A549 (cell line): ENCODE measurements around the gene FAM180A. TPM values are rescaled to one million over a fixed set of nuclear protein-coding genes. Genes with fewer than 3 reads are reported as not detected.

Experiments used
- ATAC-seq, 2 experiments: fragments of 200-7000 bp in 1 of 2; fragments of >200 bp in 1 of 2; cut with Nextera tagmentation in 1 of 2; cut with Tn5 transposase in 1 of 2; 3 replicates each; pipeline versions ENCODE4 v1.8.0 to v1.9.1; 2018 to 2020; ENCODE audit warnings: mild to moderate bottlenecking in 1 of 2, moderate library complexity in 1 of 2
- CTCF ChIA-PET: fragments of 300-600 bp; sonication (Branson Sonifier 250); formaldehyde crosslinking; extraction: SDS; loops from one replicate; lab custom pipeline; 2021; ENCODE audit warnings: antibody characterized with exemption, inconsistent platforms; lab: Yijun Ruan, JAX
- POLR2A ChIA-PET: fragments of 350-600 bp; formaldehyde crosslinking; extraction: SDS; loops from one replicate; lab custom pipeline; 2021; ENCODE audit warnings: antibody characterized with exemption, inconsistent platforms; lab: Yijun Ruan, JAX
- DNase-seq, 2 experiments: peaks; one replicate each; pipeline versions ENCODE4 v3.0.0 to v3.0.0-alpha.2; 2011 to 2016; ENCODE audit warnings: low read depth in 1 of 2, low spot score in 1 of 2
- FAIRE-seq: peaks from 2 replicates; lab custom pipeline; 2011; peaks lifted over from hg19 to GRCh38; lab: Jason Lieb, UNC
- H3K27ac ChIP-seq, 2 experiments: fragments of >200 bp; sonication (Bioruptor Twin); formaldehyde crosslinking; 3 replicates each; pipeline ENCODE4 v1.5.1; 2016 to 2017
- H3K4me1 ChIP-seq: fragments of >200 bp; sonication (Bioruptor Twin); formaldehyde crosslinking; 3 replicates; pipeline ENCODE4 v1.6.1; 2016
- H3K4me2 ChIP-seq: fragments of >200 bp; sonication (Bioruptor Twin); formaldehyde crosslinking; 3 replicates; pipeline ENCODE4 v1.6.1; 2016
- H3K4me3 ChIP-seq: fragments of >200 bp; sonication (Bioruptor Twin); formaldehyde crosslinking; 3 replicates; pipeline ENCODE4 v1.5.1; 2016
- H3K9me3 ChIP-seq: fragments of >200 bp; sonication (Bioruptor Twin); formaldehyde crosslinking; 3 replicates; pipeline ENCODE4 v1.6.1; 2016
- BHLHE40 ChIP-seq: IDR thresholded peaks from 2 replicates; pipeline ENCODE4 v1.6.1; 2012; ENCODE audit warnings: low read depth, low read length, inconsistent platforms
- FOSB ChIP-seq: fragments of 250-450 bp; sonication (Bioruptor Pico); IDR thresholded peaks from 2 replicates; pipeline ENCODE4 v1.5.0; 2020; ENCODE audit warnings: mild to moderate bottlenecking, moderate library complexity
- FOSL2 ChIP-seq, 2 experiments: fragments of 450-650 bp in 1 of 2; fragments of >200 bp in 1 of 2; sonication (Bioruptor Twin) in 1 of 2; formaldehyde crosslinking; IDR thresholded peaks; 2 replicates each; pipeline versions ENCODE4 v1.5.0 to v1.6.1; 2016 to 2020; ENCODE audit warnings: mild to moderate bottlenecking in 1 of 2, moderate library complexity in 1 of 2
- GATA3 ChIP-seq: IDR thresholded peaks from 2 replicates; pipeline ENCODE4 v1.6.1; 2012; ENCODE audit warnings: borderline replicate concordance
- HDAC2 ChIP-seq: fragments of 200-600 bp; sonication (generic); IDR thresholded peaks from 2 replicates; pipeline ENCODE4 v1.6.1; 2016
- HEYL ChIP-seq: fragments of 250-450 bp; sonication (Bioruptor Pico); IDR thresholded peaks from 2 replicates; pipeline ENCODE4 v1.8.0; 2021; ENCODE audit warnings: mild to moderate bottlenecking, moderate library complexity
- HOXA7 ChIP-seq: fragments of 250-450 bp; sonication (Bioruptor Pico); IDR thresholded peaks from 2 replicates; pipeline ENCODE4 v1.5.0; 2020; ENCODE audit warnings: mild to moderate bottlenecking, moderate library complexity
- JUN ChIP-seq, 2 experiments: fragments of >200 bp; sonication (Bioruptor Twin); formaldehyde crosslinking; IDR thresholded peaks; 2 replicates in 1 of 2; 3 replicates in 1 of 2; pipeline ENCODE4 v1.6.1; 2016 to 2017
- JUNB ChIP-seq: fragments of >200 bp; sonication (Bioruptor Twin); formaldehyde crosslinking; IDR thresholded peaks from 2 replicates; pipeline ENCODE4 v1.6.1; 2016
- KDM1A ChIP-seq: fragments of 200-600 bp; sonication (generic); IDR thresholded peaks from 2 replicates; pipeline ENCODE4 v1.6.1; 2016; ENCODE audit warnings: low read depth, mild to moderate bottlenecking
- MYC ChIP-seq: IDR thresholded peaks from 2 replicates; pipeline ENCODE4 v1.6.1; 2012; ENCODE audit warnings: mild to moderate bottlenecking, inconsistent platforms, low read length, improper control_type of control experiment, borderline replicate concordance
- NFE2L2 ChIP-seq: fragments of 150-350 bp; conservative IDR thresholded peaks from 2 replicates; pipeline ENCODE4 v1.6.1; 2014; ENCODE audit warnings: low read length
- NPAS2 ChIP-seq: fragments of 250-450 bp; sonication (Bioruptor Pico); IDR thresholded peaks from 2 replicates; pipeline ENCODE4 v1.8.0; 2022; ENCODE audit warnings: mild to moderate bottlenecking, moderate library complexity, borderline replicate concordance
- POLR2A ChIP-seq: IDR thresholded peaks from 2 replicates; pipeline ENCODE4 v1.6.1; 2012; ENCODE audit warnings: mild to moderate bottlenecking, low read length
- POLR2AphosphoS2 ChIP-seq: conservative IDR thresholded peaks from 2 replicates; pipeline ENCODE4 v1.6.1; 2012; ENCODE audit warnings: low read length, improper control_type of control experiment, inconsistent platforms
- RCOR1 ChIP-seq: fragments of 150-350 bp; IDR thresholded peaks from 2 replicates; pipeline ENCODE4 v1.6.1; 2014; ENCODE audit warnings: antibody characterized with exemption, low read length, low read depth
- RFX5 ChIP-seq: fragments of 450-650 bp; IDR thresholded peaks from 2 replicates; pipeline ENCODE4 v1.7.1; 2014; ENCODE audit warnings: antibody characterized with exemption, mild to moderate bottlenecking, moderate library complexity
- ZC3H11A ChIP-seq: fragments of 450-650 bp; IDR thresholded peaks from 2 replicates; pipeline ENCODE4 v1.6.1; 2014; ENCODE audit warnings: antibody characterized with exemption, mild to moderate bottlenecking
- WGBS: methylation state at CpG from one replicate; pipeline ENCODE4 v1.1.6; 2017; ENCODE audit errors: missing lambda C conversion rate; 5-methylcytosine and 5-hydroxymethylcytosine counted together
- polyA plus RNA-seq, 4 experiments: library from polyadenylated mRNA; depleted of rRNA in 3 of 4; stranded (reverse); fragments of >200 nt; fragmentation: RNase III in 1 of 4; extraction: RNeasy Plus Mini Kit Qiagen cat#74134 plus additional on column Dnase treatment in 1 of 4; gene quantifications; 2 replicates in 3 of 4; 3 replicates in 1 of 4; pipeline ENCODE4 v1.2.3, GENCODE V29; 2011 to 2017
- TF ChIP-seq, protein P1 (sequence below): fragments of 200-600 bp; sonication (generic); IDR thresholded peaks from 2 replicates; pipeline ENCODE4 v1.6.1; 2016; ENCODE audit warnings: antibody characterized with exemption, mild to moderate bottlenecking, moderate library complexity
- TF ChIP-seq, protein P2 (sequence below): fragments of 250-450 bp; sonication (Bioruptor Pico); IDR thresholded peaks from 2 replicates; pipeline ENCODE4 v1.5.0; 2021; ENCODE audit warnings: mild to moderate bottlenecking, moderate library complexity, borderline replicate concordance

FAM180A gene
- polyA plus RNA-seq, 2 of the 4 experiments (the other 2 are of a cell fraction): not detected

DNA sequence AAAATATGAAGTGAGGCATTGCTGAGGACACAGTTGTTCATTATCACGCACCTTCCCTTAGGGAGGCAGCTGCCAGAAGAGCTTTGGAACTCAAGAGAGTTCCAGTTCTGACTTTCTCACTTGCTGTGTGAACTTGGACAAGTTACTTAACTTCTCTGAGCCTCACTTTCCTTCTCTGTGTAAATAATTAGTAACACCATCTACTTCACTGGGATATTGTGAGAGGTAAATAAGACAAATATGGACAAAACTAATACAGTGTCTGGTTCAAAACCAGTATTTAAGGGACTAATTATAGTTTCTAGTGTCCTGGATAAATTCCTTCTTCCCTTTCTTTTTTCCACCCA, 14.3 kb downstream of the FAM180A start:
- Histone ChIP-seq H3K27ac (no peak overlapping the region), H3K4me2 (no peak overlapping the region), H3K9me3 (no peaks in the 10 kb centered on the region), H3K4me1 (no peaks in the 10 kb centered on the region), H3K4me3 (no peak overlapping the region)
- DNase-seq (no peak), ATAC-seq (no peak), FAIRE-seq (no peak)
- no peak for TF ChIP-seq POLR2AphosphoS2
- no peak for TF ChIP-seq MYC
- no peak for TF ChIP-seq HDAC2
- TF ChIP-seq RFX5: no peak
- no peak for TF ChIP-seq RCOR1
- no peak for TF ChIP-seq NFE2L2
- no peak for TF ChIP-seq JUNB
- TF ChIP-seq KDM1A: no peak
- 53% methylated on average over 1 of the region's 1 CpG for WGBS
- ChIA-PET POLR2A (no interaction called here), CTCF (interaction anchor here (1.2 to 1.3 kb wide), 3 partner anchors 8 to 275 kb away, joined by 3 to 5 read pairs (median 4); no protein-coding TSS in a partner anchor)

DNA sequence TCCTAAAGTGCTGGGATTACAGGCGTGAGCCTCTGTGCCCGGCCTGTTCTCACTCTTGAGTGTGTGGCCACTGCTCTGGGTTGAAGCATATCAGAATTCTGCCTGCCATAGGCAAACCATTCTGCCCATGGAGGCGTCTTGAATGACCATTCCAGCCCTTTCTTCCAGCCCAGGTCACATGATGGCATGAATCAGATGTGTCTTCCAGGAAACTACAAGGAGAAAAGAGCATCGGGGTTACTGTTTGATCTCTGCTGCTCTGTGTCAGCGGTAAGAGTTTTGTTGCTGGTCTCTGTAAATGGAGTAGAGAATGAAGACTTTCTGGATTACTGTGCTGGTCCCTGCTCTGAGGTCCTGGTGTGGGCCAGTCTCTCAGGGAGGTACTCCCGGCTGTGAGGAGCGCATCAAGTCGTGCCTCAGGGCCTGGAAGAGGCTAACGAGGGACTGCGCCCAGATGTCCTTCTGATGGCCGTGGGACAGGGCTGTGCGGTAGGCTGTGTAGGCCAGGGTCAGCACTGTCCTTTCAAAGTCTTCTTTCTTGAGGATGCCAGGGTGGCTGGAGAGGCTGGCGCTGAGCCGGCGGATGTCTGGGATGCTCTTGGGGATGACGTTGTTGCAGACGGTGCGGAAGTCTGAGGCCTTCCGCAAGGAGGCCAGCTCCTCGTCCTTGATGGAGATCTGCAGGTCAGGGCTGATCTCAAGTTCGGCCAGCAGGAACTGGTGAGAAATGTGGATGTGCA, 14.8 kb downstream of the FAM180A start:
- FAIRE-seq: no peak
- ChIA-PET POLR2A (no interaction called here), CTCF (interaction anchor here (1.2 to 1.6 kb wide), 4 partner anchors 7 to 276 kb away, joined by 3 to 5 read pairs (median 4); no protein-coding TSS in a partner anchor)
- no peak; a peak in 2 of 6 replicates for ATAC-seq
- Histone ChIP-seq H3K4me1 (no peaks in the 10 kb centered on the region), H3K27ac (no peak overlapping the region), H3K9me3 (no peaks in the 10 kb centered on the region), H3K4me2 (no peak overlapping the region), H3K4me3 (no peak overlapping the region)
- 79% methylated on average over 21 of the region's 21 CpGs for WGBS
- TF ChIP-seq FOSL2 (IDR thresholded peaks at IDR 0.05): no peak
- no peak for TF ChIP-seq FOSL2 (CRISPR knock-in tag; IDR thresholded peaks at IDR 0.05)
- TF ChIP-seq FOSB (CRISPR knock-in tag): no peak
- TF ChIP-seq ZC3H11A: no peak
- TF ChIP-seq, protein P1, sequence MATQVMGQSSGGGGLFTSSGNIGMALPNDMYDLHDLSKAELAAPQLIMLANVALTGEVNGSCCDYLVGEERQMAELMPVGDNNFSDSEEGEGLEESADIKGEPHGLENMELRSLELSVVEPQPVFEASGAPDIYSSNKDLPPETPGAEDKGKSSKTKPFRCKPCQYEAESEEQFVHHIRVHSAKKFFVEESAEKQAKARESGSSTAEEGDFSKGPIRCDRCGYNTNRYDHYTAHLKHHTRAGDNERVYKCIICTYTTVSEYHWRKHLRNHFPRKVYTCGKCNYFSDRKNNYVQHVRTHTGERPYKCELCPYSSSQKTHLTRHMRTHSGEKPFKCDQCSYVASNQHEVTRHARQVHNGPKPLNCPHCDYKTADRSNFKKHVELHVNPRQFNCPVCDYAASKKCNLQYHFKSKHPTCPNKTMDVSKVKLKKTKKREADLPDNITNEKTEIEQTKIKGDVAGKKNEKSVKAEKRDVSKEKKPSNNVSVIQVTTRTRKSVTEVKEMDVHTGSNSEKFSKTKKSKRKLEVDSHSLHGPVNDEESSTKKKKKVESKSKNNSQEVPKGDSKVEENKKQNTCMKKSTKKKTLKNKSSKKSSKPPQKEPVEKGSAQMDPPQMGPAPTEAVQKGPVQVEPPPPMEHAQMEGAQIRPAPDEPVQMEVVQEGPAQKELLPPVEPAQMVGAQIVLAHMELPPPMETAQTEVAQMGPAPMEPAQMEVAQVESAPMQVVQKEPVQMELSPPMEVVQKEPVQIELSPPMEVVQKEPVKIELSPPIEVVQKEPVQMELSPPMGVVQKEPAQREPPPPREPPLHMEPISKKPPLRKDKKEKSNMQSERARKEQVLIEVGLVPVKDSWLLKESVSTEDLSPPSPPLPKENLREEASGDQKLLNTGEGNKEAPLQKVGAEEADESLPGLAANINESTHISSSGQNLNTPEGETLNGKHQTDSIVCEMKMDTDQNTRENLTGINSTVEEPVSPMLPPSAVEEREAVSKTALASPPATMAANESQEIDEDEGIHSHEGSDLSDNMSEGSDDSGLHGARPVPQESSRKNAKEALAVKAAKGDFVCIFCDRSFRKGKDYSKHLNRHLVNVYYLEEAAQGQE: no peak
- TF ChIP-seq HOXA7: no peak
- TF ChIP-seq NPAS2 (CRISPR knock-in tag): no peak
- no peak for TF ChIP-seq JUN (IDR thresholded peaks at IDR 0.05)
- TF ChIP-seq GATA3: no peak
- TF ChIP-seq HEYL (CRISPR knock-in tag): no peak
- no peak for TF ChIP-seq BHLHE40
- no peak for TF ChIP-seq POLR2A
- TF ChIP-seq, protein P2, sequence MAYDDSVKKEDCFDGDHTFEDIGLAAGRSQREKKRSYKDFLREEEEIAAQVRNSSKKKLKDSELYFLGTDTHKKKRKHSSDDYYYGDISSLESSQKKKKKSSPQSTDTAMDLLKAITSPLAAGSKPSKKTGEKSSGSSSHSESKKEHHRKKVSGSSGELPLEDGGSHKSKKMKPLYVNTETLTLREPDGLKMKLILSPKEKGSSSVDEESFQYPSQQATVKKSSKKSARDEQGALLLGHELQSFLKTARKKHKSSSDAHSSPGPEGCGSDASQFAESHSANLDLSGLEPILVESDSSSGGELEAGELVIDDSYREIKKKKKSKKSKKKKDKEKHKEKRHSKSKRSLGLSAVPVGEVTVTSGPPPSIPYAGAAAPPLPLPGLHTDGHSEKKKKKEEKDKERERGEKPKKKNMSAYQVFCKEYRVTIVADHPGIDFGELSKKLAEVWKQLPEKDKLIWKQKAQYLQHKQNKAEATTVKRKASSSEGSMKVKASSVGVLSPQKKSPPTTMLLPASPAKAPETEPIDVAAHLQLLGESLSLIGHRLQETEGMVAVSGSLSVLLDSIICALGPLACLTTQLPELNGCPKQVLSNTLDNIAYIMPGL (CRISPR knock-in tag): no peak
- no peak for DNase-seq
